ENCODE data around the gene DAPK3.

Gene DAPK3

DNA sequence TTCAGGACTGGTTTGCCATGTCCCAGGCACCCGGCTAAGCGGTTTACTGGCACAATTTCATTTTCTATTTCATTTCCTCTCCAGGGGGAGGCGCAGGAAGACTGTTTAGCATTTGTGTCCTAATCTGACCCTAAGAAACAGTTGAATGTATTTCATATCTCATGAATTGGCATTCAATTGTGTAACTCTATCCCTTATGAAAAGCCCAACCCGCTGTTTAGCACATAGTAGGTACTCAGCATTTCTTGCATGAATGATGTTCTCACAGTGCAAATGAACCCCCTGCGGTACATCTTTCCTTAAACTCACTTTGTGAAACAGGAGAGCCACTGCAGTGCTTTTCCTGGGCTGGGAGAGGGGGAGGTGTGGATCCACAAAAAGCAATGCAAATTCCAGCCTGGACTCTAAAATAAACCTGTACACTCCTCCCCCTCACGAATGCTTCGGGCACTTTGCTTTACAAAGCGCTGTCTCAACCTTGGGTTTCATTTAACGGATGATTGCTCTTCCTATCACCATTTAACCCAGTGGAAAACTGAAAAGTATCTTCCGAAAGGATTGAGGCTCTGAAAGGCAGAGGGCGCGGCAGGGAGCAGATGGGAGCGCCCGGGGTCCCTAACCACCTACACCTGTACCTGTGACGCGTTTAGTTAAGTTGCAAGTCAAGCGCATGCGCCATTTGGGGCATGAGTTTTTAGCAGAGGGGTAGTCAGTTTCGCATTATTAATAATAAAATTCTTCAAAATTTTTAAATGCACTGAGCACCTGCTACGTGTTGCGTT, 15.6 kb upstream of the DAPK3 start:
- H3K9me3 ChIP-seq (ENCODE audit: severe bottlenecking): no peaks in the 10 kb centered on the region
- peak; percentile 73 for DNase-seq
- peak overlapping the region; percentile 98 for H3K4me3 ChIP-seq (ENCODE audit: low read depth, low read length)
- TF ChIP-seq, protein P1, sequence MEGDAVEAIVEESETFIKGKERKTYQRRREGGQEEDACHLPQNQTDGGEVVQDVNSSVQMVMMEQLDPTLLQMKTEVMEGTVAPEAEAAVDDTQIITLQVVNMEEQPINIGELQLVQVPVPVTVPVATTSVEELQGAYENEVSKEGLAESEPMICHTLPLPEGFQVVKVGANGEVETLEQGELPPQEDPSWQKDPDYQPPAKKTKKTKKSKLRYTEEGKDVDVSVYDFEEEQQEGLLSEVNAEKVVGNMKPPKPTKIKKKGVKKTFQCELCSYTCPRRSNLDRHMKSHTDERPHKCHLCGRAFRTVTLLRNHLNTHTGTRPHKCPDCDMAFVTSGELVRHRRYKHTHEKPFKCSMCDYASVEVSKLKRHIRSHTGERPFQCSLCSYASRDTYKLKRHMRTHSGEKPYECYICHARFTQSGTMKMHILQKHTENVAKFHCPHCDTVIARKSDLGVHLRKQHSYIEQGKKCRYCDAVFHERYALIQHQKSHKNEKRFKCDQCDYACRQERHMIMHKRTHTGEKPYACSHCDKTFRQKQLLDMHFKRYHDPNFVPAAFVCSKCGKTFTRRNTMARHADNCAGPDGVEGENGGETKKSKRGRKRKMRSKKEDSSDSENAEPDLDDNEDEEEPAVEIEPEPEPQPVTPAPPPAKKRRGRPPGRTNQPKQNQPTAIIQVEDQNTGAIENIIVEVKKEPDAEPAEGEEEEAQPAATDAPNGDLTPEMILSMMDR (IDR thresholded peaks at IDR 0.05; ENCODE audit: low read depth, low read length): peak; percentile 45
- peaks cover 37% of the 10 kb centered on the region for H3K36me3 ChIP-seq
- peak overlapping the region; percentile 16 for H3K27ac ChIP-seq
- H3K27me3 ChIP-seq (ENCODE audit: insufficient read depth, low read depth, severe bottlenecking): no peaks in the 10 kb centered on the region

DNA sequence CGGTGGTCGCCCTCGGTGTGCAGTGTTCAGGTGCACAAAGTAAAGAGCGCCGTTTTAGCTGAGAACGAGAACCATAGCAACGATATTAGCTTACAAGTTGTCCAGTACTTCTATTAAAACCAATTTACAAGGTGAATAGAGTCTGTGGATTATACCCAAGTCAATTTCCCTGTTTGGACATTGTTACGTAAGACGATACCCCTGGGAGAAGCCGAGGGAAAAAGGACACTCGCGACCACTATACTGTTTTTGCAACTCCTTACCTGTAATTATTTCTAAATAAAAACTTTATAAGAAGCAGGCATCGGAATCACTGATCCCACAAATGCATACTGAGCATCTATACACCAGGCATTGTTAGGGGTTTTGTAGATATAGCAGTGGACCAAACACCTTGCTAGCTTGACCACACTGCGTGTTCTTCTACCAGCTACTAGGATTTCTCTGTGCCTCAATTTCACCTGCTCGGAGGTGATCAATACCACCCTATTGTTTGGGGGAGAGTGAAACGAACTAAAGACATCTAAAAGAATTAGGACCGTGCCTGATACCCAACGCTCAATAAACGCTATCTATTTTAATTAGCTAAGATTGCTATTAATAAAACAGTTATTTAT, 14.9 kb upstream of the DAPK3 start:
- TF ChIP-seq, protein P1 (IDR thresholded peaks at IDR 0.05; ENCODE audit: low read depth, low read length): no peak
- Histone ChIP-seq H3K4me3 (ENCODE audit: low read depth, low read length) (peak overlapping the region; percentile 98), H3K36me3 (peaks cover 44% of the 10 kb centered on the region), H3K27me3 (ENCODE audit: insufficient read depth, low read depth, severe bottlenecking) (no peaks in the 10 kb centered on the region), H3K9me3 (ENCODE audit: severe bottlenecking) (no peaks in the 10 kb centered on the region), H3K27ac (peak overlapping the region; percentile 95)
- DNase-seq: no peak

DNA sequence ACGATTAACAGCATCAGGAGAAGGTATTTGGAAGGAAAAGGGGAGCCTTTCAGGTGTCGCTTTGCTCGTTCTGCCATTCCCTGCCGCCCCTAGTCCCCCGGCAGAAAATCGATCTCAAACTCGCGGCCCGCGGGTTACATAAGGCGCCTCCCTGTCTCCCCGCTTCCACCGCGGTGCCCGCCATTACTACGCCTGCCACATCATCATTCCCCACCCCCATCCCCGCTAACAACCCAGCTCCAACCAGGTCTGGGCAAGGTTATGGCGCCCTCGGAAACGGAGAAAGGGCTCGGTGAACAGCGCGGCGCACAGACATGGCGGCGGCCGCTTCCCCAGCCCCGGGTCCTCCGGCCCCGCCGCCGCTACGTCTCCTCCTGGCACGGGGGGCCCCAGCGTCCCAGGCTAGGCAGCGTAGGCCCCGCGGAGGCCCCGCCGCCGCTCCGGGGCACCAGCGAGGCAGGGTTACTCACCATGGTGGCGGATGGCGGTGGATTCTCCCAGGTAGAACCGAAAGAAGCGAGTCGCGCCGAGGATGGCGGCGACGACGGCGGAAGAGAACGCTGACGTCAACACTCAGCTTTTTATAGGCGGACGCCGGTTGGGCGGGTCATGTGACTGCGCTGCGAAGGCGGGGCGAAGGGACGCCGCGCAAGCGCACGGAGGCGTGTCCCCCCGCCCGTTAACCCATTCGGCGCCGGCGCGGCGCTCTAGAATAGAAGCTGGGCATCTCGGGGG, 14.2 kb upstream of the DAPK3 start, which contains the start of gene EEF2:
Gene EEF2, minus strand, starts transcription at position 556 of the 735 bp plus-strand sequence. Its CDS starts 83 bp downstream, at position 473.
- TF ChIP-seq, protein P1 (IDR thresholded peaks at IDR 0.05; ENCODE audit: low read depth, low read length): no peak
- H3K27me3 ChIP-seq (ENCODE audit: insufficient read depth, low read depth, severe bottlenecking): no peaks in the 10 kb centered on the region
- H3K36me3 ChIP-seq: peaks cover 51% of the 10 kb centered on the region
- peak; percentile 87 for DNase-seq
- H3K4me3 ChIP-seq (ENCODE audit: low read depth, low read length): peak within 1 kb of the TSS; percentile 98
- peak within 1 kb of the TSS; percentile 95 for H3K27ac ChIP-seq
- H3K9me3 ChIP-seq (ENCODE audit: severe bottlenecking): no peaks in the 10 kb centered on the region

DNA sequence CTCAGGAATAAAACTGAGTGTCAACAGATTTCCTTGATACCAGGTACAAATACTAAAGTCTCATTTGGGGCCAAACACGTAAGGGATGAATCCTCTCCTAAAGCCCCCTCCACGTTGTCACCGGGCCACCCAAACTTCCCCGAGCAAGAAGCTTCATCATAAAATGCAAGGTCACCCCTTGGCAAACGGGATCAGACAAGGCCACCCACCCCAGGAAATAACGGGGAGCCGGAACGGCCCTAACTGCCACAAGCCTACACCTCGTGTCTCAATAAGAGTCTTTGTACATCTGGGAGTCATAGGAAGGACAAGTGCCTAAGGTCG, 13.6 kb upstream of the DAPK3 start:
- DNase-seq: no peak
- TF ChIP-seq, protein P1 (IDR thresholded peaks at IDR 0.05; ENCODE audit: low read depth, low read length): no peak
- peaks cover 56% of the 10 kb centered on the region for H3K36me3 ChIP-seq
- peak overlapping the region; percentile 98 for H3K4me3 ChIP-seq (ENCODE audit: low read depth, low read length)
- peak overlapping the region; percentile 95 for H3K27ac ChIP-seq
- H3K27me3 ChIP-seq (ENCODE audit: insufficient read depth, low read depth, severe bottlenecking): no peaks in the 10 kb centered on the region
- H3K9me3 ChIP-seq (ENCODE audit: severe bottlenecking): no peaks in the 10 kb centered on the region

DNA sequence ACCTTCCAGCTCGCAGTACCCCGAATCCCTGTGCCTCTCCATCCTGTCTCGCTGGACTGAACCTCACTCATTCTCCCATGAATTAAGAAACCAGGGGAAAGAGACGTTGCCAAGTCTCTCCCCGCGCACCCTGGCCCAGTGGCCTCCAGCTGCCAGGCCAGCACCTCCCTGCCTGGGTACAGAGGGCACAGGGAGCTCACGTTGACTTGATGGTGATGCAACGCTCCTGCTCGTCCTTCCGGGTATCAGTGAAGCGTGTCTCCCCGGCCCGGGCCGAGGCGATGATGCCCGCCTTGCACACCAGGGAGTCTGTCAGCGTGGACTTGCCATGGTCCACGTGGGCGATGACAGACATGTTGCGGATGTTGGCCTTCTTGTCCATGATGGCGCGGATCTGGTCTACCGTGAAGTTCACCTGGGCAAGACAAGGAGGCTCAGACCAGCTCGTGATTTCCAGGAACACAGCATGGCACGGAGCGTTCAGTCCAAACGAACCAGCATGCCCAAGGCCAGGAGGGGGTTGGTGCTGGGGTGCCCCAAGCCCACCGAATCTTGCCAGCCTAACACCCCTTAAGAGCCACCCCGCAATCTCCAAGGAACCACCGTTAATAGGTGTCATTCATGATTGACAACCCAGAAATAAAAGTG, 13.2 kb upstream of the DAPK3 start:
- TF ChIP-seq, protein P1 (IDR thresholded peaks at IDR 0.05; ENCODE audit: low read depth, low read length): no peak
- H3K9me3 ChIP-seq (ENCODE audit: severe bottlenecking): no peaks in the 10 kb centered on the region
- H3K27me3 ChIP-seq (ENCODE audit: insufficient read depth, low read depth, severe bottlenecking): no peaks in the 10 kb centered on the region
- DNase-seq: no peak
- H3K36me3 ChIP-seq: peaks cover 61% of the 10 kb centered on the region
- H3K4me3 ChIP-seq (ENCODE audit: low read depth, low read length): peak overlapping the region; percentile 98
- H3K27ac ChIP-seq: peak overlapping the region; percentile 95

Data from WERI-Rb-1 (cell line).